RPMI7951 (cell line): ENCODE data around the gene ANKRD53. TPM values are rescaled to one million over a fixed set of nuclear protein-coding genes. Genes with fewer than 3 reads are reported as not detected.

ENCODE experiments used
- DNase-seq: peaks from one replicate; pipeline ENCODE4 v3.0.0-alpha.2; 2012; ENCODE audit warnings: low read depth
- total RNA-seq: library from RNA; depleted of rRNA; stranded (reverse); fragments of >200 nt; shearing (Covaris generic); gene quantifications from 2 replicates; pipeline ENCODE4 v1.2.3, GENCODE V29; 2014

The ANKRD53 gene
- total RNA-seq, 1 experiment from 2014 or later = not detected

GRCh38 chr2:70964596-70965386 is 13.6 kb upstream of the ANKRD53 start:
- peak; percentile 34 for DNase-seq

- no peak for DNase-seq
Observed at GRCh38 chr2:70965506-70965905, 12.9 kb upstream of the ANKRD53 start.

GRCh38 chr2:70966681-70967080 is 11.7 kb upstream of the ANKRD53 start:
- DNase-seq = no peak

GRCh38 chr2:70967189-70967588 is 11.2 kb upstream of the ANKRD53 start:
- no peak for DNase-seq

GRCh38 chr2:70974592-70974991 is 3.8 kb upstream of the ANKRD53 start:
- no peak for DNase-seq

GRCh38 chr2:70975237-70975636 is 3.2 kb upstream of the ANKRD53 start:
- DNase-seq = no peak

GRCh38 chr2:70977605-70978205 is 725 bp upstream of the ANKRD53 start:
- DNase-seq = peak; percentile 60

- no peak for DNase-seq
Observed at GRCh38 chr2:70979180-70979488, 704 bp downstream of the ANKRD53 start.

- no peak for DNase-seq
Observed at GRCh38 chr2:70979626-70980025, 1.2 kb downstream of the ANKRD53 start.

GRCh38 chr2:70981421-70981820 is 3.0 kb downstream of the ANKRD53 start:
- no peak for DNase-seq

- no peak for DNase-seq
Observed at GRCh38 chr2:70981866-70982810, 3.7 kb downstream of the ANKRD53 start.

- no peak for DNase-seq
Observed at GRCh38 chr2:70982971-70983370, 4.5 kb downstream of the ANKRD53 start.

- DNase-seq = no peak
Observed at GRCh38 chr2:70983506-70984227, 5.2 kb downstream of the ANKRD53 start.

- no peak for DNase-seq
Observed at GRCh38 chr2:70984228-70984575, 5.8 kb downstream of the ANKRD53 start.

GRCh38 chr2:70984576-70985282 is 6.3 kb downstream of the ANKRD53 start:
- peak; percentile 35 for DNase-seq

- no peak for DNase-seq
Observed at GRCh38 chr2:70985283-70985688, 6.9 kb downstream of the ANKRD53 start.

- no peak for DNase-seq
Observed at GRCh38 chr2:70985956-70986355, 7.5 kb downstream of the ANKRD53 start.

GRCh38 chr2:70986499-70987189 is 8.2 kb downstream of the ANKRD53 start:
- no peak for DNase-seq

GRCh38 chr2:70987386-70987785 is 9.0 kb downstream of the ANKRD53 start:
- DNase-seq = no peak

GRCh38 chr2:70988151-70988550 is 9.7 kb downstream of the ANKRD53 start:
- no peak for DNase-seq
